Loucy (cell line): Measurements from ENCODE around the gene EN2.

Experiments used
- EZH2phosphoT487 ChIP-seq: fragments of 200-600 bp; IDR thresholded peaks from 2 replicates; pipeline ENCODE4 v1.6.1; 2018; ENCODE audit warnings: antibody characterized with exemption, mild to moderate bottlenecking, moderate library complexity, borderline replicate concordance
- TF ChIP-seq, protein P1 (sequence below): fragments of 200-600 bp; sonication (generic); conservative IDR thresholded peaks from 2 replicates; pipeline ENCODE4 v1.5.1; 2014; ENCODE audit warnings: mild to moderate bottlenecking, antibody characterized with exemption, low read length

DNA sequence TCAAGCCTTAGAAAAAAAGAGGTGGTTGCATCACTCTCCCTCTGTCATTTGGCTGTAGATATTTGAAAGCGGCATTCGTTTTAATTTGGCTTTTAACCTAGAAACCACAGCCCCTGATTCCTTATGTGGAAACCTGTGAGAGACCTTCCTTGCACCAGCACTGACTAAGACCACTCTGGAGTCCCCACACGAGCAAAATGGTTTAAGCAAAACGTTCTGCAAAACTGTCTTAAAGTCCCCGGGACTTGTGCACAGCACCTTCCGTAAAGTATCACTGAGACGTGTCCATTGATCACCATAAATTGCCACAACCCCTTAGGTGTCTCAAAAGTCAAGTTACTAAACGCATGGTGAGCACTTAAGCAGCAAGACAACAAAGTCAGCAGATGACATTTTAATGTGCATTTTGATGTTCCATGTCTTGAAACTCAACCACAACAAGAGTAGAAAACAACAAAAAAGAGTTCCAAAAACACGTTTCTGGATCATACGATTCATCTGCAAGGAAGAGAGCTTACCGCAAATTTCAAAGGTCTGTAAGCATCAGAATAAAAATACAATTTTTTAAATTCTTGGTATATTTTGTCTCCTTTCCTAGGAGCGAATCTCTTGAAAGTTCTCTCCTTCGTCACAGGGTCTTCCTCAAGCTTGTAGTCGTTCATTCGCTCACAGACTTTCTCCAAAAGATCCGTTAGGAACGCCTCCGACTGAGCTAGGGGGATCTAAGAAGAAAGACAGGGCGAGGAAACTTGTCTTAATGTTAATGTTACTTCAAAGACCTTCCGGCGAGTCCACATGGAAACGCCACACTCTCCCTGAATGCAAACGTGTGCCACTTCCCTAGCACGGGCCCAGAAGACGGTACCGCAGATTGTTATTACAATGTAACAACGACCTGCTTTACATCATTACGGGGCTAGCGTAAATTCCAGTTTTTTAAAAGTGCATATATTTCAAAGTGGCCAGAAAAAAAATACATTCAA is 50.7 kb downstream of the EN2 start:
- TF ChIP-seq, protein P1, sequence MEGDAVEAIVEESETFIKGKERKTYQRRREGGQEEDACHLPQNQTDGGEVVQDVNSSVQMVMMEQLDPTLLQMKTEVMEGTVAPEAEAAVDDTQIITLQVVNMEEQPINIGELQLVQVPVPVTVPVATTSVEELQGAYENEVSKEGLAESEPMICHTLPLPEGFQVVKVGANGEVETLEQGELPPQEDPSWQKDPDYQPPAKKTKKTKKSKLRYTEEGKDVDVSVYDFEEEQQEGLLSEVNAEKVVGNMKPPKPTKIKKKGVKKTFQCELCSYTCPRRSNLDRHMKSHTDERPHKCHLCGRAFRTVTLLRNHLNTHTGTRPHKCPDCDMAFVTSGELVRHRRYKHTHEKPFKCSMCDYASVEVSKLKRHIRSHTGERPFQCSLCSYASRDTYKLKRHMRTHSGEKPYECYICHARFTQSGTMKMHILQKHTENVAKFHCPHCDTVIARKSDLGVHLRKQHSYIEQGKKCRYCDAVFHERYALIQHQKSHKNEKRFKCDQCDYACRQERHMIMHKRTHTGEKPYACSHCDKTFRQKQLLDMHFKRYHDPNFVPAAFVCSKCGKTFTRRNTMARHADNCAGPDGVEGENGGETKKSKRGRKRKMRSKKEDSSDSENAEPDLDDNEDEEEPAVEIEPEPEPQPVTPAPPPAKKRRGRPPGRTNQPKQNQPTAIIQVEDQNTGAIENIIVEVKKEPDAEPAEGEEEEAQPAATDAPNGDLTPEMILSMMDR, result no peak
- no peak for TF ChIP-seq EZH2phosphoT487
